ENCODE data around the gene ANTXR2. TPM values are rescaled to one million over a fixed set of nuclear protein-coding genes. Genes with fewer than 3 reads are reported as not detected.

The ANTXR2 gene
- total RNA-seq, 2 donors from 2014 or later, result 86.1 to 133 TPM

DNA sequence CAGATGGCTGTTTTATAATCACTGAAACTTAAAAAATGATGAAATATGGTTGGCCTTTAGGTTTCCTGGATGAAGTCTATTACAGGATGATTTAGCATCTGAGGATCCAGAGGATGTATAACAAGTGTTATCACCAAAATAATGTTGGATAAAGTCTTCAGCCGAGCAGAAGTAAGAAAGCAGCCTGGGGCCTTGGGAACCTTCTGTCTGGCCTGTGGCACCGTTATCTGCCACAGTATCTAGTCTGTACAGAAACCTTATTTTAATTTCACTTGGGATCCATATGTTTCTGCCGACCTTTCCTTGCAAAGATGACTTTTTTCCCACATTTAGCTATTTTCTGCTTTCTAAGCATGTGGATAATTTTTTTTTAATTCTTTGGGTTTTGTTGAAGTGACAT lies 20.5 kb upstream of the ANTXR2 start:
- intact Hi-C loops (cut with DNase I), result no loop called here
- Histone ChIP-seq H3K36me3 (no peaks in the 10 kb centered on the region), H3K27me3 (replicated peaks; ENCODE audit: insufficient read depth) (no peaks in the 10 kb centered on the region), H3K4me3 (no peak overlapping the region), H3K9me3 (no peaks in the 10 kb centered on the region), H3K27ac (no peak overlapping the region), H3K4me1 (replicated peaks) (no peaks in the 10 kb centered on the region)
- TF ChIP-seq, protein P1, sequence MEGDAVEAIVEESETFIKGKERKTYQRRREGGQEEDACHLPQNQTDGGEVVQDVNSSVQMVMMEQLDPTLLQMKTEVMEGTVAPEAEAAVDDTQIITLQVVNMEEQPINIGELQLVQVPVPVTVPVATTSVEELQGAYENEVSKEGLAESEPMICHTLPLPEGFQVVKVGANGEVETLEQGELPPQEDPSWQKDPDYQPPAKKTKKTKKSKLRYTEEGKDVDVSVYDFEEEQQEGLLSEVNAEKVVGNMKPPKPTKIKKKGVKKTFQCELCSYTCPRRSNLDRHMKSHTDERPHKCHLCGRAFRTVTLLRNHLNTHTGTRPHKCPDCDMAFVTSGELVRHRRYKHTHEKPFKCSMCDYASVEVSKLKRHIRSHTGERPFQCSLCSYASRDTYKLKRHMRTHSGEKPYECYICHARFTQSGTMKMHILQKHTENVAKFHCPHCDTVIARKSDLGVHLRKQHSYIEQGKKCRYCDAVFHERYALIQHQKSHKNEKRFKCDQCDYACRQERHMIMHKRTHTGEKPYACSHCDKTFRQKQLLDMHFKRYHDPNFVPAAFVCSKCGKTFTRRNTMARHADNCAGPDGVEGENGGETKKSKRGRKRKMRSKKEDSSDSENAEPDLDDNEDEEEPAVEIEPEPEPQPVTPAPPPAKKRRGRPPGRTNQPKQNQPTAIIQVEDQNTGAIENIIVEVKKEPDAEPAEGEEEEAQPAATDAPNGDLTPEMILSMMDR (IDR thresholded peaks at IDR 0.05), result no peak
- TF ChIP-seq POLR2AphosphoS5 (IDR thresholded peaks at IDR 0.05), result no peak
- TF ChIP-seq POLR2A (IDR thresholded peaks at IDR 0.05), result no peak
- WGBS, result 77% methylated on average over 3 of the region's 3 CpGs
- DNase-seq (ENCODE audit: low spot score), result no peak

DNA sequence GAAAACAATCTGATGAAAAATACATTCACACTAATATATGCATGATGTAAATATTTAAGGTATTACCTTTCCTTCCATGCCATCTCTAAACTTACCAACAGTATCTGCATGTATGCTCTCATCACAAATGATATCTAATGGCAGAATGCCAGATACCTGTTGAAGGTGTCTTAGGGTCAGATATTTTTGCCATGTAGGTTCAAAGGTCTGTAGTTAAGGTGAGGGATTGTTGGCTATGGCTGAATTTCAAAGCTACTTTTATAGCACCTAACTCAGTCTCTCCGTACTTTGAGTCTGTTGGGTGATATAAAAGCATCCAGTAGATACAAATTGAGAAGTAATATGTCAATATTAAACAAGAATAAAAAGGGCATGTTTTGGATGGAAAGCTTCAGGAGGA lies 19.8 kb upstream of the ANTXR2 start:
- DNase-seq (ENCODE audit: low spot score), result no peak
- WGBS, result 100% methylated on average over 1 of the region's 1 CpG

DNA sequence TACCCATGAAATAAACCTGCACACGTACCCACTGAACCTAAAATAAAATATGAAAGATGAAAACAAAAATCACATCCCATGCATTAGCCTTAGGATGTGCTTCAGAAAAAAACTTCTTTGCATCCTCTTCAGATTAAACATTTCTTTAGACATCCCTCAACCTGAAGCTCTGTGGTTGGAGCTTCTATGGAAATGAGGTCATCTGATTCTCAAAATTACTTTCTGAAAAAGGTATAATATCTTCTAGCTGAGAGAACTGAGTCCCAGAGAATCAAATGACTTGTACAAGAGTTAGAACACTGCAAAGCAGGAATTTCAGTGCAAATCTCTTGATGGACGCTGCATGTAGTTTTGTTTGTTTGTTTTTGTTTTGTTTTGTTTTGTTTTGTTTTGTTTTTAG lies 19.1 kb upstream of the ANTXR2 start:
- intact Hi-C loops (cut with DNase I), result no loop called here
- Histone ChIP-seq H3K4me1 (replicated peaks) (no peaks in the 10 kb centered on the region), H3K9me3 (no peaks in the 10 kb centered on the region), H3K27ac (no peak overlapping the region), H3K27me3 (replicated peaks; ENCODE audit: insufficient read depth) (no peaks in the 10 kb centered on the region), H3K36me3 (no peaks in the 10 kb centered on the region), H3K4me3 (no peak overlapping the region)
- 94% methylated on average over 2 of the region's 2 CpGs for WGBS
- DNase-seq (ENCODE audit: low spot score), result no peak
- TF ChIP-seq POLR2A (IDR thresholded peaks at IDR 0.05) (no peak), POLR2AphosphoS5 (IDR thresholded peaks at IDR 0.05) (no peak)
- TF ChIP-seq, protein P1 (IDR thresholded peaks at IDR 0.05), result no peak

More for the DNA sequence above, 19.8 kb upstream of the ANTXR2 start:
- H3K4me1 ChIP-seq (replicated peaks), result no peaks in the 10 kb centered on the region
- H3K9me3 ChIP-seq, result no peaks in the 10 kb centered on the region
- TF ChIP-seq, protein P1 (IDR thresholded peaks at IDR 0.05), result no peak
- TF ChIP-seq POLR2AphosphoS5 (IDR thresholded peaks at IDR 0.05) (no peak), POLR2A (IDR thresholded peaks at IDR 0.05) (no peak)
- H3K4me3 ChIP-seq, result no peak overlapping the region
- intact Hi-C loops (cut with DNase I), result no loop called here
- no peaks in the 10 kb centered on the region for H3K36me3 ChIP-seq
- no peak overlapping the region for H3K27ac ChIP-seq
- no peaks in the 10 kb centered on the region for H3K27me3 ChIP-seq (replicated peaks; ENCODE audit: insufficient read depth)

DNA sequence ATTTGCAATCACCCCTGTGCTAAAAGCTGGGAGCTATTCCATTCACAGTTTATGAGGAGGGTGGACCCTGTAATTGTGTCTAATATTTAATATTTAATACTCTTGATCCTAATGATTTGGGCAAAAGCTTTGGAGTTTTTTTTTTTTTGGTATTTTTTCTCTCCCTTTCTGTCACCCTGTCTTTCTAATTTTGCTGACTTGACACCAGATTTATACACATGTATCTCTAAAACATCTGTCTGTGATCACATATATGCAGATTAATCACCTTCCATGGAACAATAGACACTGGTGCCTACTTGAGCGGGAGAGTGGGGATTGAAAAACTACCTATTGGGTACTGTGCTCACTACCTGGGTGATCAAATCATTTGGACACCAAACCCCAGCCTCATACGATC lies 18.7 kb upstream of the ANTXR2 start:
- Histone ChIP-seq H3K4me3 (no peak overlapping the region), H3K9me3 (no peaks in the 10 kb centered on the region), H3K36me3 (no peaks in the 10 kb centered on the region), H3K27ac (no peak overlapping the region), H3K4me1 (replicated peaks) (no peaks in the 10 kb centered on the region), H3K27me3 (replicated peaks; ENCODE audit: insufficient read depth) (no peaks in the 10 kb centered on the region)
- no peak for DNase-seq (ENCODE audit: low spot score)
- WGBS, result 93% methylated on average over 2 of the region's 2 CpGs
- TF ChIP-seq POLR2A (IDR thresholded peaks at IDR 0.05) (no peak), POLR2AphosphoS5 (IDR thresholded peaks at IDR 0.05) (no peak)
- TF ChIP-seq, protein P1 (IDR thresholded peaks at IDR 0.05), result no peak
- intact Hi-C loops (cut with DNase I), result no loop called here

DNA sequence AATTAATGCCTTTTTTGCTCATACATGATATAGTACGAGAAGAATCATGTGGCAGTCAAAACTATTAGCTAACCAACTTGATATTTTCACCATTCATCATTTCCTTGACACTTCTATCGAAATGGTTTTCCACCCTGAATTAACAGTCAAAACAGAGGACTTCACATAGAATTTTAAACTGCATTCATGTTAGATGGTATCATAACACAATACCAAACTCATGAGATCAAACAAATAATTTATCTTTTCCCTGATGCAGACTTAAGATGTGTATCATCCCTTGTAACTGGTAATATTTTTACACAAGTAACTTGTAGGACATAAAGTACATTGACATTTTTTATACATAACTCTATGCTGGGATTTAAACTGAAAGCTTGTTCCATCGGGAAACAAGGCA lies 18.2 kb upstream of the ANTXR2 start:
- intact Hi-C loops (cut with DNase I), result no loop called here
- Histone ChIP-seq H3K27me3 (replicated peaks; ENCODE audit: insufficient read depth) (no peaks in the 10 kb centered on the region), H3K27ac (no peak overlapping the region), H3K4me1 (replicated peaks) (no peaks in the 10 kb centered on the region), H3K4me3 (no peak overlapping the region), H3K36me3 (no peaks in the 10 kb centered on the region), H3K9me3 (no peaks in the 10 kb centered on the region)
- 84% methylated on average over 3 of the region's 3 CpGs for WGBS
- DNase-seq (ENCODE audit: low spot score), result no peak
- TF ChIP-seq POLR2A (IDR thresholded peaks at IDR 0.05) (no peak), POLR2AphosphoS5 (IDR thresholded peaks at IDR 0.05) (no peak)
- TF ChIP-seq, protein P1 (IDR thresholded peaks at IDR 0.05), result no peak

Data from prostate gland (tissue), 2 donors.